Measurements from ENCODE around the gene ACTL6B. TPM values are rescaled to one million over a fixed set of nuclear protein-coding genes. Genes with fewer than 3 reads are reported as not detected.

Gene ACTL6B
- polyA plus RNA-seq, 1 of the 3 experiments (the other 2 are of a cell fraction): 0.67 TPM

DNA sequence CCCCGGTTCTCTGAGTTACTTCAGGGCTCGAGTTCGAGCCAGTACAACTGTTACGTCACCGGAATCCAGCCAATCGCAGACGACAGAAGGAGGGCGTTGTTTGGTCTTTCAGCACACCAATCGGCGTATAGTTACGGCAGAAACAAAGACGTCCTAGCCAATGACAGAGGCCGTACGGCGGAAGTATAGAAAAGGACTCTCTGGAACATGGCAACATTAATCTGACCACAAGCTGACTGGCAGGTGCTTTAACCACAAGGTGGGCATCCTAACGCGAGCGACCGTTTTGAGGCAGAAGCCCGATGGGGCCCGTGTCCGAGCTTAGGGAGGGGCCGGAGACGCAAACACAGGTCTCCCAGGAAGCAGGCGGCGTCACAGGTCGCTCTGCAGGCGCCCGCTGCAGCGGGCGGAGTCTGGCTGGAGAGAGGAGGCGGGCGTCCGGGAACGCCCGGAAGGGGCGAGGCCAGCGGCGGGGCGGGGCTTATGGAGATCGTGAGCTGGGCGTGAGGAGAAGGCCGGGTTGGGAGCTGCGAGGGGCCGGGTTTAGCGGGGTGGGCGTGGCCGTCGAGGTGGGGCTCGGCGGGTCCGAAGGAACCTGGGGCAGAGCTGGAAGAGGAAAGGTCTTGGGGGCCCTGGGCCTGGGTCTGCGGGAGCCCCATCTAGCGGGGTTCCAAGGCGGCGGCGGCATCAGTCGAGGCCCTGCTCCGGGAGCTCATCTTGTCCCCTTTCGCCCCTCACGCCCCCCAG, 44.1 kb downstream of the ACTL6B start, which contains the start of gene MOSPD3:
TSS of gene MOSPD3 (plus strand) at position 558 of the 747 bp plus-strand sequence. CDS start 252 bp downstream, outside the sequence.
- H3K9me3 ChIP-seq: no peaks in the 10 kb centered on the region
- ChIA-PET CTCF (interaction anchor here (0.7 to 9.1 kb wide), 26 partner anchors 8 to 240 kb away, joined by 3 to 119 read pairs (median 6); partner anchors contain the start of genes ACTL6B, EPHB4, GIGYF1 and POP7), POLR2A (interaction anchor here (0.8 to 2.6 kb wide), 16 partner anchors 9 to 184 kb away, joined by 4 to 39 read pairs (median 8); partner anchors contain the start of genes ACTL6B, FBXO24, GIGYF1 and GNB2)
- peaks cover 0 to 8% of the 10 kb centered on the region in 2 experiments; a peak in 1 of 4 replicates for H3K4me1 ChIP-seq (ENCODE audit: control insufficient read depth in 1 of 2, insufficient read depth in 2 of 2, low read depth in 1 of 2, low read length in 1 of 2)
- H3K9me2 ChIP-seq: no peaks in the 10 kb centered on the region
- peak within 1 kb of the TSS; percentile 100 for H3K4me2 ChIP-seq
- no peaks in the 10 kb centered on the region for H4K20me1 ChIP-seq (ENCODE audit: insufficient read depth)
- peak; percentile 100 for DNase-seq
- H3K36me3 ChIP-seq (replicated peaks in 1 of 2; ENCODE audit: control insufficient read depth in 1 of 2, insufficient read depth in 2 of 2, low read length in 1 of 2): peaks cover 11 to 13% of the 10 kb centered on the region in 2 experiments
- H3K9ac ChIP-seq: peak within 1 kb of the TSS; percentile 69
- peak within 1 kb of the TSS; percentile 82 to 93 for H3K27ac ChIP-seq (ENCODE audit: low read depth in 2 of 2, low read length in 1 of 2)
- peak within 1 kb of the TSS; percentile 79 for H2AFZ ChIP-seq (ENCODE audit: low read depth)
- WGBS (ENCODE audit: low lambda C conversion rate): under 1% methylated on average over 34 of the region's 61 CpGs
- peaks cover 6% of the 10 kb centered on the region; the same call in 1 of the 2 replicates for H3K79me2 ChIP-seq (ENCODE audit: insufficient read depth)
- H3F3A ChIP-seq (replicated peaks; ENCODE audit: insufficient read depth): peaks cover 40% of the 10 kb centered on the region
- no peaks in the 10 kb centered on the region for H3K27me3 ChIP-seq (ENCODE audit: insufficient read depth)
- H3K4me3 ChIP-seq (ENCODE audit: low read depth in 2 of 2, low read length in 1 of 2): peak within 1 kb of the TSS; percentile 67 to 80
- TF ChIP-seq RFX5 (IDR thresholded peaks at IDR 0.05; ENCODE audit: low read length): peak; percentile 95
- TF ChIP-seq FOSL2 (IDR thresholded peaks at IDR 0.05; ENCODE audit: borderline replicate concordance, low read depth): no peak
- TF ChIP-seq, protein P1, sequence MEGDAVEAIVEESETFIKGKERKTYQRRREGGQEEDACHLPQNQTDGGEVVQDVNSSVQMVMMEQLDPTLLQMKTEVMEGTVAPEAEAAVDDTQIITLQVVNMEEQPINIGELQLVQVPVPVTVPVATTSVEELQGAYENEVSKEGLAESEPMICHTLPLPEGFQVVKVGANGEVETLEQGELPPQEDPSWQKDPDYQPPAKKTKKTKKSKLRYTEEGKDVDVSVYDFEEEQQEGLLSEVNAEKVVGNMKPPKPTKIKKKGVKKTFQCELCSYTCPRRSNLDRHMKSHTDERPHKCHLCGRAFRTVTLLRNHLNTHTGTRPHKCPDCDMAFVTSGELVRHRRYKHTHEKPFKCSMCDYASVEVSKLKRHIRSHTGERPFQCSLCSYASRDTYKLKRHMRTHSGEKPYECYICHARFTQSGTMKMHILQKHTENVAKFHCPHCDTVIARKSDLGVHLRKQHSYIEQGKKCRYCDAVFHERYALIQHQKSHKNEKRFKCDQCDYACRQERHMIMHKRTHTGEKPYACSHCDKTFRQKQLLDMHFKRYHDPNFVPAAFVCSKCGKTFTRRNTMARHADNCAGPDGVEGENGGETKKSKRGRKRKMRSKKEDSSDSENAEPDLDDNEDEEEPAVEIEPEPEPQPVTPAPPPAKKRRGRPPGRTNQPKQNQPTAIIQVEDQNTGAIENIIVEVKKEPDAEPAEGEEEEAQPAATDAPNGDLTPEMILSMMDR (IDR thresholded peaks at IDR 0.05): no peak
- TF ChIP-seq ELF1 (IDR thresholded peaks at IDR 0.05): peak; percentile 96
- peak; percentile 77 for TF ChIP-seq GABPA (IDR thresholded peaks at IDR 0.05; ENCODE audit: low read depth)
- TF ChIP-seq, protein P2, sequence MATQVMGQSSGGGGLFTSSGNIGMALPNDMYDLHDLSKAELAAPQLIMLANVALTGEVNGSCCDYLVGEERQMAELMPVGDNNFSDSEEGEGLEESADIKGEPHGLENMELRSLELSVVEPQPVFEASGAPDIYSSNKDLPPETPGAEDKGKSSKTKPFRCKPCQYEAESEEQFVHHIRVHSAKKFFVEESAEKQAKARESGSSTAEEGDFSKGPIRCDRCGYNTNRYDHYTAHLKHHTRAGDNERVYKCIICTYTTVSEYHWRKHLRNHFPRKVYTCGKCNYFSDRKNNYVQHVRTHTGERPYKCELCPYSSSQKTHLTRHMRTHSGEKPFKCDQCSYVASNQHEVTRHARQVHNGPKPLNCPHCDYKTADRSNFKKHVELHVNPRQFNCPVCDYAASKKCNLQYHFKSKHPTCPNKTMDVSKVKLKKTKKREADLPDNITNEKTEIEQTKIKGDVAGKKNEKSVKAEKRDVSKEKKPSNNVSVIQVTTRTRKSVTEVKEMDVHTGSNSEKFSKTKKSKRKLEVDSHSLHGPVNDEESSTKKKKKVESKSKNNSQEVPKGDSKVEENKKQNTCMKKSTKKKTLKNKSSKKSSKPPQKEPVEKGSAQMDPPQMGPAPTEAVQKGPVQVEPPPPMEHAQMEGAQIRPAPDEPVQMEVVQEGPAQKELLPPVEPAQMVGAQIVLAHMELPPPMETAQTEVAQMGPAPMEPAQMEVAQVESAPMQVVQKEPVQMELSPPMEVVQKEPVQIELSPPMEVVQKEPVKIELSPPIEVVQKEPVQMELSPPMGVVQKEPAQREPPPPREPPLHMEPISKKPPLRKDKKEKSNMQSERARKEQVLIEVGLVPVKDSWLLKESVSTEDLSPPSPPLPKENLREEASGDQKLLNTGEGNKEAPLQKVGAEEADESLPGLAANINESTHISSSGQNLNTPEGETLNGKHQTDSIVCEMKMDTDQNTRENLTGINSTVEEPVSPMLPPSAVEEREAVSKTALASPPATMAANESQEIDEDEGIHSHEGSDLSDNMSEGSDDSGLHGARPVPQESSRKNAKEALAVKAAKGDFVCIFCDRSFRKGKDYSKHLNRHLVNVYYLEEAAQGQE (IDR thresholded peaks at IDR 0.05; ENCODE audit: low read depth, low read length): no peak
- TF ChIP-seq TEAD4 (IDR thresholded peaks at IDR 0.05; ENCODE audit: borderline replicate concordance, insufficient read depth): no peak
- no peak for TF ChIP-seq GATA2 (CRISPR knock-in tag; IDR thresholded peaks at IDR 0.05)
- 0 out of 2 replicates have a peak, but pooled peaks have one; percentile 5 for TF ChIP-seq RCOR1 (IDR thresholded peaks at IDR 0.05; ENCODE audit: low read length)
- TF ChIP-seq EP300 (IDR thresholded peaks at IDR 0.05; ENCODE audit: borderline replicate concordance in 1 of 2, low read depth in 1 of 2, low read length in 1 of 2): 0 out of 4 replicates have a peak, but pooled peaks of 1 of the 2 experiments have one; percentile 37
- peak; percentile 39; the same call in 1 of the 2 replicates for TF ChIP-seq TAF1 (IDR thresholded peaks at IDR 0.05; ENCODE audit: borderline replicate concordance, low read depth, low read length)
- no peak for TF ChIP-seq MEF2A (IDR thresholded peaks at IDR 0.05; ENCODE audit: borderline replicate concordance, low read depth)
- TF ChIP-seq MXI1 (IDR thresholded peaks at IDR 0.05; ENCODE audit: low read depth, low read length): peak; percentile 75
- TF ChIP-seq, protein P3, sequence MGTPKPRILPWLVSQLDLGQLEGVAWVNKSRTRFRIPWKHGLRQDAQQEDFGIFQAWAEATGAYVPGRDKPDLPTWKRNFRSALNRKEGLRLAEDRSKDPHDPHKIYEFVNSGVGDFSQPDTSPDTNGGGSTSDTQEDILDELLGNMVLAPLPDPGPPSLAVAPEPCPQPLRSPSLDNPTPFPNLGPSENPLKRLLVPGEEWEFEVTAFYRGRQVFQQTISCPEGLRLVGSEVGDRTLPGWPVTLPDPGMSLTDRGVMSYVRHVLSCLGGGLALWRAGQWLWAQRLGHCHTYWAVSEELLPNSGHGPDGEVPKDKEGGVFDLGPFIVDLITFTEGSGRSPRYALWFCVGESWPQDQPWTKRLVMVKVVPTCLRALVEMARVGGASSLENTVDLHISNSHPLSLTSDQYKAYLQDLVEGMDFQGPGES (IDR thresholded peaks at IDR 0.05; ENCODE audit: low read depth, low read length): no peak; the same call in 1 of the 2 replicates
- TF ChIP-seq ZBTB33 (IDR thresholded peaks at IDR 0.05; ENCODE audit: borderline replicate concordance, low read depth): no peak
- TF ChIP-seq PBX3 (IDR thresholded peaks at IDR 0.05): peak; percentile 81
- peak; percentile 85 for TF ChIP-seq YY1 (IDR thresholded peaks at IDR 0.05; ENCODE audit: low read depth)
- TF ChIP-seq POLR2AphosphoS5 (IDR thresholded peaks at IDR 0.05; ENCODE audit: low read depth, low read length): peak; percentile 55; the same call in 1 of the 2 replicates
- no peak for TF ChIP-seq RAD21 (IDR thresholded peaks at IDR 0.05; ENCODE audit: low read length)
- peak; percentile 30; the same call in 1 of the 2 replicates for TF ChIP-seq SIN3A (IDR thresholded peaks at IDR 0.05; ENCODE audit: borderline replicate concordance, low read depth, low read length)
- TF ChIP-seq CHD2 (IDR thresholded peaks at IDR 0.05; ENCODE audit: low read length, partially characterized antibody): peak; percentile 77
